Frontal cortex (tissue), 4 donors: Measurements from ENCODE around the gene THAP10. TPM values are rescaled to one million over a fixed set of nuclear protein-coding genes. Genes with fewer than 3 reads are reported as not detected.
"Not testable (repeated sequence)": the region's sequence is repeated elsewhere in the genome, so short reads cannot be mapped to it uniquely, and the experiment has no call there.

Experiments
- DNase-seq, 2 donors: peaks; one replicate each; pipeline ENCODE4 v3.0.0; 2012; ENCODE audit warnings: low spot score in 2 of 2
- FAIRE-seq: peaks from 2 replicates; lab custom pipeline; 2012; peaks lifted over from hg19 to GRCh38; lab: Jason Lieb, UNC
- total RNA-seq: library from RNA; depleted of rRNA; stranded (reverse); fragments of >200 nt; gene quantifications from one replicate; pipeline ENCODE4 v1.2.3, GENCODE V29; 2014
- donor health status: control.
- donor health status: control.
- donor health status: control.

The THAP10 gene
- total RNA-seq = 7.3 TPM

DNA sequence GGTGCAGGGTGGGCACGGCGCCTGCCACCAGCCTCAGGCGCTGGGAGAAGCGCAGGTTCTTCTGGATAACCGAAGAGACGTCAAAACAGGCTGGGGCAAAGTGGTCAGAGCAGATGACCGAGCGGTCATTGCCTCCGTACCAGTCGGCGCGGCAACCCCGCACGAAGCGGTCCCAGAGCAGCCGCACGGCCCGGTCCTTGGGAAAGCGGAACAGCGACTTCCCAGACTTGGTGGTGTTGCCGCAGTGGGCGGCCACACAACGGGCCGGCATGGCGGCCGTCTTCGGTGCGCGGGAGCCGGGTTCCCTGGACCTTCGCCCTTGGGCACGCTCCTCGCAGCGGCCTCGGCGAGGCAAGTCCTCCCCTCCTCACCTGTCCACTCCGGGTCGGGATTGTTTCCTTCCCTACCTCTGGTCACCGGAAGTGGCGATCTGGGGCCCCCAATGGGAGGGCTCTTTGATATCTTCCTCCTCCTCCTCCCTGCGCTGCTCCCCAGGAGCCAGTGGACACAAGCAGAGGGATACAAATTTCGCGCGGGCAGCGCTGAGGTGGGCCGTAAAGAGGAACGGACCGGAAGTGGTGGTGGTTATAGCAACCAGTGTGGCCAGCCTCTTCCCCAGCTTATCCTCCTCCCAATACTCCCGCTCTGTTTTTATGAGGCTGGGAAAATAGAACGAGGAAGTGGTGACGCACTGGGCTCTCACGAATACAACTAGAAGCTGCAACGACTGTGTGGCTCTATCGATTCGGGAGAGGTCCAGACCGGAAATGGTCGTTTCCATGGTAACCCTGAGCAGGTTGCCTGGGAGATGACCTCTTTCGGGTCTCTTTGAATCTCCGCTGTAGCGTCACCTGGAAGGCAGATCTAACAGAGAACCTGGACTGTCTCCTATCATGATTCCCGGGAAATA lies at the start of gene THAP10, which contains the start of gene LRRC49:
Gene THAP10 (minus strand): TSS at position 432 of the 910 bp plus-strand sequence. CDS start 161 bp downstream, at position 271.
Gene LRRC49 (plus strand): TSS at position 825 of the 910 bp plus-strand sequence. CDS start 69 bp downstream, at position 894.
- no peak for FAIRE-seq
- peak; percentile 68 for DNase-seq

DNA sequence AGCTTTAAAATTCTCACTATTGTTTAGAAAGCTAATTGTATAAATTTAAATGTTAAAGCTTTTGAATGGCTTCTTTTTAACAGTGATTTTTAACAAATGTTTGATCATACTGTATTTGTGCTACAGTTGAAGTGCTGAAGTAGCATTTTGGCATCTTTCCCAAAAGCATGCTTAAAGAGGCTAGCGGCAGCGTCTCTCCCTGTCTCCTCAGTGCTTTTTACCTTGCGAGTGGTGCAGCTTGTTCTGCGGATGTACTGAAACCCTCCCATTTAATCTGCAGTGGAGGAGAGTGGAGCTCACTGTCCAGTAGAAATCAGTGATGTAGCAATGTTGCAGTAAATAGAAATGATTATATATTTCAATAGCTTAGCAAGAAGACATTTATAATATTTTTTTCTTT lies 44.1 kb upstream of the THAP10 start:
- no peak for DNase-seq

GRCh38 chr15:70935631-70936030 lies 43.4 kb upstream of the THAP10 start:
- FAIRE-seq (no peak), DNase-seq (no peak)

More for the DNA sequence above, 44.1 kb upstream of the THAP10 start:
- no peak for FAIRE-seq

GRCh38 chr15:70933411-70933810 lies 41.2 kb upstream of the THAP10 start:
- FAIRE-seq (no peak), DNase-seq (no peak)

- DNase-seq = no peak
- no peak for FAIRE-seq
These were observed 40.2 kb upstream of the THAP10 start for GRCh38 chr15:70932397-70932796.

DNA sequence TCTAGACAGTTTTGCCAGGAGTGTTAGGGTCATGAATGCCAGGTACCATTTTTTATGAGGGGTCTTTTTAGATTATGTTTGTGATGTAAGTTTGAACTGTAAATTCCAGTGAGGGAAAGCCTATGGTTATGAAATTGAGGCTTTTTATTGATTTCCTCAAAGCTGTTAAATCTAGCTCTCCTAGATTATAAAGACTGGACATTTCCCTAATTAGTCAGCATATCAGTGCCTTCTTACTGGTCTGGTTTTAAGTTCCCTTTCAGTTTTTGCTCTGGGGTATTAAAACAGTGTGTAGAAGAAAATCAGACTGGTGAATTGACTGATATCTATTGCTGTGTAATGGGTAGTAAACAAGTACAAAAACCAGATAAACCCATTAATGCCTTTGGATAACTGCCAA lies 39.6 kb upstream of the THAP10 start:
- no peak for FAIRE-seq

GRCh38 chr15:70926914-70927313 lies 34.7 kb upstream of the THAP10 start:
- DNase-seq, FAIRE-seq: not testable (repeated sequence)

More for the DNA sequence above, 39.6 kb upstream of the THAP10 start:
- no peak for DNase-seq

DNA sequence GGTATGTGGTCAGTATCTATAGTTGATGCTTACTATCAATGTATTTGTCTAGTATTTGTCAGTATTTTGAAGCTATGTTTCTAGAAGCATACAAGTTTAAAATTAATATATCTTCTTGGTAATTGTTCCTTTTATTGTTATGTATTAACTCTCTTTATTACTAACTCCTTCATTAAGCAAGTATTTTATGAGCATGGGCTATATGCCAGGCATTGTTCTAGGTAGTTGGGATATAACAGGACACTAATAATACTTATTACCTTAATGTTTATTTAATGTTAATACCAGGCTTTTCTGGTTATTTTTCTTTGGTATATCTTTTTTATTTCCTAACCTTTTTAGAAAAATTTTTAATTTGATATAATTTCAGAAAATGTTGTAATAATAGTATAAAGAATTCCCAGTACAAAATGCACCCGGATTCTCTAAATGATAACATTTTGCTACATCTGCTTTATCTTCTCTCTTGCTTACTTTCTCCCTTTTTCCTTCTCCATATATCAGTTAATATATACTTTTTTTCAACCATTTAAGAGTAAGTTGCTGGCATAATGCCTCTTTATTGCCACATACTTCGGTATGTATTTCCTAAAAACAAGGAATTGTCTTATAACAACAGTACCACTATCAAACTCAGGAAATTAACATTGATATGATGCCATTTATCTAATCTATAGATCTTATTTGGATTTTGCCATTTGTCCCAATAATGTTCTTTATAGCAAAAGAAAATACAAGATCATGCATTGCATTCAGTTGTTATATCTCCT lies 31.3 kb upstream of the THAP10 start:
- FAIRE-seq (no peak), DNase-seq (no peak)

DNA sequence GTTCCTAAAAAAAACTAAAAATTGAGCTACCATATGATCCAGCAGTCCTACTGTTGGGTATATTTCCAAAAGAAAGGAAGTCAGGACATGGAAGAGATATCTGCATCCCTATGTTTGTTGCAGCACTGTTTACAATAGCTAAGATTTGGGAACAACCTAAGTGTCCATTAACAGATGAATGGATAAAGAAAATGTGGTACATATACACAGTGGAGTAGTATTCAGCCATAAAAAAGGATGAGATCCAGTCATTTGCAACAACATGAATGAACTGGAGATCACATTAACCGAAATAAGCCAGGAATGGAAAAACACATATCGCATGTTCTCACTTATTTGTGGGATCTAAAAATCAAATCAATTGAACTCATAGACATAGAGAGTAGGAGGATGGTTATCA lies 29.9 kb upstream of the THAP10 start:
- no peak for DNase-seq
- no peak for FAIRE-seq

DNA sequence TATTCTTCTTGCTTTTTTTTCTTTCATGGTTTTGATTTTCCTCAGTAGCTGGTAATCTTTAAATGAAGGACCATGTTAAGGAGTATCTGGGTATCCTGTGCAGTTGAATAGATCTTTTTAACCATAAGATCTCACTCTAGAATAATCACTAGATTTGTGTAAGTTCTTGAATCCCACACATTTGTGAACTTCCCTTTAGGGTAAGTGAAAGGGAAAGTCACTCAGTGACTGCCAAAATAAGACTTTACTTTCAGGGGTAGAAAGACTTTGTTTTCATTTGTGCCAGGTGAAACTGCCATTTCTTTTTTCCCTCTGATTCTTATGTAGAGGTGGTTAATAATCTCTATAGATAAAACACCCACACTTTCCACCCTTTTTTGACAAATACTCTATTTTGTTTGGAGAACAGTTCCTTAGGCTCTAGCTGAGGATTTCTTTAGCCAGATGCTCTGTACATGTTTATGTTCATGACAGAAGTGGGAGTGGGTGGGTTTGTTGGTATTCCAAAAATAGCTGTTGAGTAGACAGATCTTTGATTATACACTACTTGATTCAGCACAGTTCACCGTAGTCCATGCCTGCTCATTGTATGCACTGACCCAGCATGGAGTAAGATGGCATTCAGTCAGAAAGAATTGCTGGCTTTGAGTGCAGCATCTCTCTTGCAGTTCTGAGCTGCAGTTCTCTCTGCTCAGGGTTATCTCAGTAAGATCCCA lies 28.9 kb upstream of the THAP10 start:
- FAIRE-seq = no peak

GRCh38 chr15:70917955-70918354 lies 25.7 kb upstream of the THAP10 start:
- DNase-seq (no peak), FAIRE-seq (no peak)

More for the DNA sequence above, 28.9 kb upstream of the THAP10 start:
- DNase-seq = peak in 1 of 2 donors; percentile 11

DNA sequence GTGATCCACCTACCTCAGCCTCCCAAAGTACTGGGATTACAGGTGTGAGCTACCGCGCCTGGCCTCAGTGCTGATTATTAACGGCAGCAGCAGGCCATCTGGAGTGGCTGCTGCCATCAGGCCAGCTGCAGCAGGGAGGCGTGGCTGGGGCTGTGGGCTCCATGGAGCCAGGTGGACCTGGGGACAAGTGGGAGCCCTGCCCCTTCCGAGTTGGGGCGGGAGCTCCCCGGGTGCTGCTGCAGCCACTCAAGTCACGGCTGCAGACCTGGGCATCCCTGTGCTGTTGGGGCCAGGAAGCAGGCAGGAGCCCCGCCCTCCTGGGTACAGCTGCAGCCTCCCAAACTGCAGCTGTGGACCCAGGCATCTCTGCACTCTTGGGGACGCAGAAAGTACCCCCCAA lies 24.3 kb upstream of the THAP10 start:
- no peak for DNase-seq

GRCh38 chr15:70912187-70912586 lies 20.0 kb upstream of the THAP10 start:
- DNase-seq = no peak
- FAIRE-seq = peak; percentile 10

More for the DNA sequence above, 24.3 kb upstream of the THAP10 start:
- FAIRE-seq = no peak

GRCh38 chr15:70910958-70911357 lies 18.7 kb upstream of the THAP10 start:
- FAIRE-seq (no peak), DNase-seq (no peak)

DNA sequence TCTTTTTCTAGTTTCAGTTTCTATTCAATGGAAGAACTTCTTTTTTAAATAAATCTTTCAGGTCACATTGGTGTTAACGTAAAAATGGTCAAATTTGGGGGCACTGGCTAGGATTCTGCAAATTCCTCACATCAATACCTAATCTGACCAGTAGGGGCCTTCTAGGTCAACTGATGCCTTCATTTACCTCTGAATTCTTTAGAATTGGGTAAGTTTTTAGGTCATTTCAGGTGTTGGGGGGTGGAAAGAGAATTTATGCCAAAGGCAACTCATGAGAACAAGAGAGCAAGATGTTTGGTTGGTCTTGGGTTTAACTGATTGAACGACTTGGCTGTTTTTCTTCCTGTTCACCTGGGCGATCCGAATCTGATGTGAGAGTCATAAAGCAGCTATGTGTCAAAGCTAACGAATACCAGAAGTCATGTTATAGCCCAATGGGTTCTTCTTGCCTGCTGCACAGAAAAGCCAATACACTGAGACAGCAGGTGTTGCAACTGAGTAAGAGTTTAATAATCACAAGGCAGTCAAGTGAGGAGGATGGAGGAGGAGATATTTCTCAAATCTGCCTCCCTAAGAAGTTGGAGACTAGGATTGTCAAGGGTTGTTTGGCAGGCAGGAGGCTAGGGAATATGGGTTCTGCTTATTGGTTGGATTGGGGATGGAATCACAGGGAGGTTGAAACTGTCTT lies 15.7 kb upstream of the THAP10 start:
- DNase-seq (no peak), FAIRE-seq (no peak)

DNA sequence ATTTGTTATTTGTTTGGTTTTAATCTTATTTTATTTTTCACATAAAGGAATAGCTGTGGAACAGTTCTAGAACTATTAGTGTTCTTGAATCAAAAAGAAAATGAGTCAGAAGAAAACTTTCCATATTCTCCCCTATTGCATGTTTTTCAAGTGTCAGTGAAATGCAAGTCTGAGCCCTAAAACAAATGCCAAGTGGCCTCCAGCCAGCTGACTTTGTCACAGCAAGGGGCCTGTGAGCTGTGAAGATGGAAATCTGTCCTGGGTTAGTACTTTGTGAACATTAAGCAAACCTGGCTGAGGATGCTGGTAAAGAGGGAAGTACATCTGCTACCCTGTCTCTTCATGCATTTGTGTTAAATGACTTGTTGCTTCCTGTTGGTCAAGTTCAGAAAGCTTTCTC lies 14.6 kb upstream of the THAP10 start:
- no peak for FAIRE-seq
- no peak for DNase-seq

DNA sequence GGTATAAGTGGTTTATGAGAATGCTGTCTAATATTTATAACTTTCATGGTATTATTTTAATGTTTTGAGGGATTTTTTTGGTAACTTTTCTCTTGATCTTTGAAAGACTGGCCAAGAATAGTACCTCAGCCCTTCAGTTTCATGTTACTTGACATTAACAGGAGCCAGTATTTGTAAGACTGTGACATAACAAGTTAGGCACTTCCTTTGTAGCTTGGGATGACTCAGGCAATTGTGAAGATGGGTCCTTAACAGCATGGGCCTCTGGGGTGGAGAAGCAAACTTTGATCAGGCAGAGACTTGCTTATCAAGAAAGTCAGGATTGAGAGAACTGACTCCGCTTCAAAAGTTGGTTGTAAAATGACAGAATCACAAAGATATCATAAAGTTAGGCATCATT lies 9.9 kb upstream of the THAP10 start:
- FAIRE-seq = no peak
- DNase-seq = no peak

DNA sequence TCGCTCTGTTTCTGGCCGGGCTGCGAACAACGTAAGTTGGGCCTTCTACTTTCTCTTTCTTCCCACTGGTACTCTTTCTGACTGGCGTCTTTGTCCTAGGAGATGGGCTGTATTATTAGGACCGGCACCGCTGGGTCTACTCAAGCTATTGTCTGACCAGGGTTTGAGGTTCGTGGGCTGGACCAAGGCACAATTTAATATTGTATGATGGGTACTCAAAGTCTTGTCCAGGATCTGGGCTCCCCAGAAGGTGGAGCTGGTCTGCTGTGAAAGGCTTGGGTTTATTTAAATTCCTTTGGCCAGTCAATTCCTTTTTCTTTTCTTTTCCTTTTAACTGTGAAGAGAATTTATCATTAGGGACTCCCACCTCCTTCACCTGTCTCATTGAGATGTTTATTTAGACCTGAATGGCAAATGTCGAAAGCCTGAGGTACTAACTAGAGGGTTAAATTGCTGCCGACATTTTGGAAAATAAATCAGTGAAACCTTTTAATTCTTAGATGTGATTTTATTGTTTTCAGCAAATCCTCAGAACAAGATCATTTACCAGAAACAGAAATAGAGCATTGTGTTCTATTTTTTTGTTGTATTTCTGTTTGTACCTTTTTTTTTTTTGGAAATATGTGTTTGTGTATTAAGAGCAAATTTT lies 803 bp upstream of the THAP10 start:
- peak in 1 of 2 donors; percentile 23 for DNase-seq
- no peak for FAIRE-seq

DNA sequence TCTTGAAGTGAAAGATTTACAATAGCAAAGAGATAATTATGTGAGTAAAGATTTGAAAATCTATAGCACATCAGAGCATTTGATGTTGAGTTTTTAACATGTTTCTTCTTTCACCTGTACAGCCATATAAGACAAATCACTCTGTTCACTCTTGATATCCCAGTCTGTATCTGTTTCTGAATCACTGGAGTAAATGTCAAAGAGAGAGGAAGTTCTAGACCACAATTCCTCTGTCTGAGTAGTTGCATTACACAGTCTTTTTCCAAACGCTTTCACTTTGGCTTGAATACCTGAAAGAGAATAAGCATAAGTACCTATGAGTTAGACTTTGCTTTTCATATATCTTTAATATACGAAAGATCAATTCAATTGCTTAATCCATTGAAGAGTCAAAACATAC lies 9.9 kb downstream of the THAP10 start:
- no peak for DNase-seq
- no peak for FAIRE-seq
